ENCODE data around the gene GGA2.

GRCh38 chr16:23465179-23465578 is 45.1 kb downstream of the GGA2 start:
- TF ChIP-seq CTCF (IDR thresholded peaks at IDR 0.05): no peak
- no peak for TF ChIP-seq EZH2phosphoT487 (IDR thresholded peaks at IDR 0.05)
